WTC11 (cell line): ENCODE data around the gene NDST3. TPM values are rescaled to one million over a fixed set of nuclear protein-coding genes. Genes with fewer than 3 reads are reported as not detected.

Source experiments
- AFF4 ChIP-seq: sonication (generic); formaldehyde crosslinking; IDR thresholded peaks from 2 replicates; pipeline ENCODE4 v1.8.1; 2023; ENCODE audit warnings: mild to moderate bottlenecking, missing genetic modification reagents, borderline replicate concordance
- ARID4B ChIP-seq: sonication (generic); formaldehyde crosslinking; IDR thresholded peaks from 2 replicates; pipeline ENCODE4 v1.8.0; 2023; ENCODE audit warnings: missing genetic modification reagents, mild to moderate bottlenecking, borderline replicate concordance
- ATF1 ChIP-seq: sonication (generic); formaldehyde crosslinking; IDR thresholded peaks from 2 replicates; pipeline ENCODE4 v1.8.1; 2023; ENCODE audit warnings: mild to moderate bottlenecking, moderate library complexity, missing genetic modification reagents
- CDX4 ChIP-seq: fragments of 250-450 bp; sonication (Bioruptor Pico); IDR thresholded peaks from 2 replicates; pipeline ENCODE4 v1.9.0; 2021; ENCODE audit warnings: moderate library complexity, mild to moderate bottlenecking, inconsistent platforms, borderline replicate concordance
- E2F4 ChIP-seq: sonication (generic); formaldehyde crosslinking; IDR thresholded peaks from 2 replicates; pipeline ENCODE4 v1.8.1; 2022; ENCODE audit warnings: low read depth, mild to moderate bottlenecking, moderate library complexity, missing genetic modification reagents, borderline replicate concordance
- ESRRA ChIP-seq: sonication (generic); formaldehyde crosslinking; IDR thresholded peaks from 2 replicates; pipeline ENCODE4 v1.8.1; 2022; ENCODE audit warnings: mild to moderate bottlenecking, missing genetic modification reagents, borderline replicate concordance
- FOXP4 ChIP-seq: sonication (generic); formaldehyde crosslinking; IDR thresholded peaks from 2 replicates; pipeline ENCODE4 v1.8.0; 2022; ENCODE audit warnings: mild to moderate bottlenecking, missing genetic modification reagents
- GTF2I ChIP-seq: fragments of 250-450 bp; sonication (Bioruptor Pico); conservative IDR thresholded peaks from 2 replicates; pipeline ENCODE4 v1.4.0; 2021; ENCODE audit warnings: mild to moderate bottlenecking
- JAZF1 ChIP-seq: fragments of 250-450 bp; sonication (Bioruptor Pico); IDR thresholded peaks from 2 replicates; pipeline ENCODE4 v1.9.0; 2021; ENCODE audit warnings: moderate library complexity, mild to moderate bottlenecking, inconsistent platforms
- RORB ChIP-seq: fragments of 250-450 bp; sonication (Bioruptor Pico); IDR thresholded peaks from 2 replicates; pipeline ENCODE4 v1.9.0; 2021; ENCODE audit warnings: mild to moderate bottlenecking
- SMAD4 ChIP-seq: sonication (generic); formaldehyde crosslinking; IDR thresholded peaks from 2 replicates; pipeline ENCODE4 v1.8.0; 2022; ENCODE audit warnings: mild to moderate bottlenecking, missing genetic modification reagents
- STAT6 ChIP-seq: sonication (generic); formaldehyde crosslinking; conservative IDR thresholded peaks from 2 replicates; pipeline ENCODE4 v1.8.1; 2023; ENCODE audit warnings: mild to moderate bottlenecking, low read depth, missing genetic modification reagents, moderate library complexity
- ZMAT4 ChIP-seq: fragments of 250-450 bp; sonication (Bioruptor Pico); IDR thresholded peaks from 2 replicates; pipeline ENCODE4 v1.9.0; 2021; ENCODE audit warnings: mild to moderate bottlenecking
- ZNF232 ChIP-seq: sonication (generic); formaldehyde crosslinking; IDR thresholded peaks from 2 replicates; pipeline ENCODE4 v1.8.0; 2022; ENCODE audit warnings: mild to moderate bottlenecking, missing genetic modification reagents
- ZNF416 ChIP-seq: fragments of 250-450 bp; sonication (Bioruptor Pico); IDR thresholded peaks from 2 replicates; pipeline ENCODE4 v1.9.0; 2021; ENCODE audit warnings: mild to moderate bottlenecking, inconsistent platforms
- ZNF512 ChIP-seq: sonication (generic); formaldehyde crosslinking; IDR thresholded peaks from 2 replicates; pipeline ENCODE4 v1.8.1; 2022; ENCODE audit warnings: missing genetic modification reagents, borderline replicate concordance
- total RNA-seq: library from RNA; stranded (reverse); gene quantifications from 3 replicates; pipeline ENCODE4 v1.2.3, GENCODE V29; 2021

Gene NDST3
- total RNA-seq, 1 experiment from 2014 or later: 0.37 TPM

GRCh38 chr4:118102195-118102594 lies 67.9 kb downstream of the NDST3 start (continued):
- TF ChIP-seq ARID4B (CRISPR knock-in tag): no peak
- TF ChIP-seq ATF1 (CRISPR knock-in tag): no peak
- no peak for TF ChIP-seq AFF4
- TF ChIP-seq ESRRA (CRISPR knock-in tag): no peak
- no peak for TF ChIP-seq JAZF1
- no peak for TF ChIP-seq RORB (CRISPR knock-in tag)
- no peak for TF ChIP-seq STAT6 (CRISPR knock-in tag)
- no peak for TF ChIP-seq ZNF232 (CRISPR knock-in tag)
- no peak for TF ChIP-seq ZNF512
- no peak for TF ChIP-seq GTF2I
- no peak for TF ChIP-seq CDX4
- TF ChIP-seq E2F4 (CRISPR knock-in tag): no peak
- no peak for TF ChIP-seq FOXP4 (CRISPR knock-in tag)
- no peak for TF ChIP-seq SMAD4 (CRISPR knock-in tag)
- no peak for TF ChIP-seq ZMAT4 (CRISPR knock-in tag)
- no peak for TF ChIP-seq ZNF416
